Stimulated activated effector memory CD8-positive, alpha-beta T cell treated with anti-CD3 and anti-CD28 coated beads, Interleukin-12 subunit alpha, Interleukin-12 subunit beta, amount 100 ng/mL, for 72 hours (primary cell): ENCODE data around the gene WDR35.
A peak's percentile ranks its signal among the peaks of the same experiment; 100 is the strongest.

ENCODE experiments used
- ATAC-seq: fragments of 150-1000 bp; cut with Tn5 transposase; 2 replicates; pipeline ENCODE4 v1.10.0; 2021
- DNase-seq, 2 donors: peaks; one replicate each; pipeline ENCODE4 v3.0.0; 2021 to 2022; ENCODE audit warnings: low spot score in 2 of 2
- H3K27ac Mint-ChIP-seq: one replicate; pipeline ENCODE4 v1.8.0; 2022; ENCODE audit warnings: mild to moderate bottlenecking, mixed read lengths
- H3K36me3 Mint-ChIP-seq: one replicate; pipeline ENCODE4 v1.8.0; 2022; ENCODE audit warnings: mild to moderate bottlenecking, mixed read lengths
- H3K4me1 Mint-ChIP-seq: one replicate; pipeline ENCODE4 v1.8.0; 2022; ENCODE audit warnings: mixed read lengths
- H3K4me3 Mint-ChIP-seq: one replicate; pipeline ENCODE4 v1.8.0; 2022; ENCODE audit warnings: mild to moderate bottlenecking, mixed read lengths
- H3K9me3 Mint-ChIP-seq: one replicate; pipeline ENCODE4 v1.8.0; 2022; ENCODE audit warnings: mixed read lengths

Gene WDR35

DNA sequence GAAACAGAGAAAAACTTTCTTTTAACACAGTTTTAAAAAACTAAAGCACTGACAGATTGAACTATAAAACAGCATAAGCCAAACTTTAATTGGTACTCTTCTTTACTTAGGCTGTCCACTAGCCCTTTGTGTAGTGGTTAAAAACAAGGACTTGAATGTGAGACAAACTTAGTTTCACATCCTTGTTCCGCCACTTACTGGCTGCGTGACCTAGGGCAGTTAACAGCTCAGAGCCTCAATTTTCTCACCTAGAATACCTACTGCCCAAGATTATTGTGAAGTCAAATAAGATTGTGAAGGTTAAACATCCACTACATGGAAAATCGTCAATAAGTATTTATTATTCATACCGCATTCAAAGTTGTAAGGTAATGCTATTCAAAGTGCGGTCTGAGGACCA is 2.0 kb downstream of the WDR35 start:
- Mint-ChIP-seq H3K9me3 (no peaks in the 10 kb centered on the region), H3K4me1 (peaks cover 34% of the 10 kb centered on the region), H3K27ac (no peak overlapping the region), H3K4me3 (peak overlapping the region; percentile 86), H3K36me3 (peaks cover 20% of the 10 kb centered on the region)
- no peak for ATAC-seq
- DNase-seq = no peak

- DNase-seq = no peak
- H3K36me3 Mint-ChIP-seq = peaks cover 31% of the 10 kb centered on the region
- no peak for ATAC-seq
- H3K4me3 Mint-ChIP-seq = no peak overlapping the region
- peaks cover 10% of the 10 kb centered on the region for H3K4me1 Mint-ChIP-seq
- H3K9me3 Mint-ChIP-seq = no peaks in the 10 kb centered on the region
- no peak overlapping the region for H3K27ac Mint-ChIP-seq
Measured at GRCh38 chr2:19982268-19982667, 7.6 kb downstream of the WDR35 start.

- Mint-ChIP-seq H3K9me3 (no peaks in the 10 kb centered on the region), H3K27ac (no peak overlapping the region), H3K4me3 (no peak overlapping the region), H3K4me1 (no peaks in the 10 kb centered on the region), H3K36me3 (peaks cover 25% of the 10 kb centered on the region)
- ATAC-seq (no peak), DNase-seq (no peak)
Measured at GRCh38 chr2:19979932-19980331, 10.0 kb downstream of the WDR35 start.

DNA sequence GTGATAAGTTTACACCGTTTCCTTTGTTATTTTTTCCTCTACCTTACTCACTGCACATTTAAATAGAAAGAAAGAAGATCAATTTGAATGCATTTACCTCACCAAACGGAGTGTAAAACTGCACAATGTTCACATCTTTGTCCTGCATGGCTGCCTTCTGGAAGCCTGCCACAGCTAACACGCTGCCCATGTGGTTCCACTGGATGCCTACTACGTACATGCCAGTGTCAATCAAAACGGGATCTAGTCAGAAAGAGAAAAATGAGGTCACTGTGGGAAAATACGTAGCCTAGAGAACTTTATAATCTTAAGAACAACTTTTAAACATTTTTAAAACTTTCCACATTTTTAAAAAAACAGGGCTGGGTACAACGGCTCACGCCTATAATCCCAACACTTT is 16.4 kb downstream of the WDR35 start:
- no peaks in the 10 kb centered on the region for H3K4me1 Mint-ChIP-seq
- H3K27ac Mint-ChIP-seq = no peak overlapping the region
- H3K4me3 Mint-ChIP-seq = no peak overlapping the region
- no peak for DNase-seq
- no peak for ATAC-seq
- peaks cover 15% of the 10 kb centered on the region for H3K36me3 Mint-ChIP-seq
- H3K9me3 Mint-ChIP-seq = no peaks in the 10 kb centered on the region

- Mint-ChIP-seq H3K36me3 (peaks cover 19% of the 10 kb centered on the region), H3K4me1 (no peaks in the 10 kb centered on the region), H3K4me3 (no peak overlapping the region), H3K9me3 (no peaks in the 10 kb centered on the region), H3K27ac (peak overlapping the region; percentile 23)
- no peak for DNase-seq
- peak; percentile 47 for ATAC-seq
Measured at GRCh38 chr2:19971691-19972090, 18.2 kb downstream of the WDR35 start.

GRCh38 chr2:19963386-19963785 is 26.5 kb downstream of the WDR35 start:
- Mint-ChIP-seq H3K27ac (no peak overlapping the region), H3K4me3 (no peak overlapping the region), H3K9me3 (no peaks in the 10 kb centered on the region), H3K4me1 (no peaks in the 10 kb centered on the region), H3K36me3 (peaks cover 16% of the 10 kb centered on the region)
- ATAC-seq (no peak), DNase-seq (no peak)

DNA sequence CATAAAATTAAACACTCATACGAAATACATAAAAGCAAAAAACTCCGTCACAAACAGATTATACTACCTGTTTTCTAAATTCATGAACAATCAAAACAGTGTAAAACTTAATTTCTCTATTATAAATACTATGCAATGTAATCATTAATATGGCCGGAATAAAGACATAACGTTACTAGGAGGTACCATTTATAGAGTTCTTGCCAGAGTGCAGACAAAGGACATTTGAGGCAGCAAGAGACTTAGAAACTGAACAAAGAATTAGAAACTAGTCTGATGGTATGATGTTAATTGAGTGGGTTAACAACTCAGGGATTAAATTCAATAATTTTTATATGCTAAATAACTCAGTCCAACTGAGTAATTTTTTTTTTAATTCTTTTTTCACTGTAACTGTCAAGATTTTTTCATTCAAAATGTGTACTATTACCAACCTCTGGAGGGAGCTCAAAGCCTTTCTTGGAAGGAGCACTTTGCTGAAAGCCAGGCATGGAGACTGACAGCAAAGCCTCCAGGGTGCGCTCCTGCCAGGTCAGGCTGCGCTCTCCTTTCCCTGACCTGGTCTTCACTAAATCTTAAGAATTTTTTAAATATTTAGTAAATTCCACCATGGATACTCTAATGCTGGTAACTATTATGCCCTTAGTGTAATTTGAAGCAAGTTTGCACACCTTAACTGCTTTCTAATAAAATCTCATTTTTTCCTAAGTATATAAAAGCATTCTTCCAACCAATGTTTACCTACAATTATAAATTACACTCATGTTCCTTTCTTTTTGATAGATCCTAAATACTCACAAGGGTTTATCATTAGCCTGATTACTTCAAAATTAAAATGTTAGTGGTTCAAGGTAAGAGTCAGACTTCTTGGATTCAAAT is 34.1 kb downstream of the WDR35 start:
- no peak overlapping the region for H3K27ac Mint-ChIP-seq
- no peak overlapping the region for H3K4me3 Mint-ChIP-seq
- ATAC-seq (peak; percentile 61), DNase-seq (no peak)
- no peaks in the 10 kb centered on the region for H3K4me1 Mint-ChIP-seq
- no peaks in the 10 kb centered on the region for H3K9me3 Mint-ChIP-seq
- peaks cover 5% of the 10 kb centered on the region for H3K36me3 Mint-ChIP-seq

DNA sequence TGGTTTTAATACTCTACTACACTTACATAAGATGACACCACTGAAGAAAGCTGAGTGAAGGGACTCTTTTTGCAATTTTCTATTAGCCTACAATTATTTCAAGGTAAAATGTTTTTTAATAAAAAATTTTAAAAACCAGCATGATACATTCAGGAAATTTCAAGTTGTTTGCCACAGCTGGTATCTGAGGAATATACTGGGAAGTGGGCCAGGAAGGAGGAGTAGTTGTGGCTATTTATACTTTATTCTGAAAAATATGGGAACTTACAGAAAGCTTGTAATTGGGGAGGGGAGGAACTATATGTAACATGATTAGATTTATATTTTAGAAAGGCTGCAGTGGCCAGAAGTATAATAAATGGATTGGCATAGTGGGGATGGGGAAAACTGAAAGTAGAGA is 40.8 kb downstream of the WDR35 start:
- DNase-seq (no peak), ATAC-seq (no peak)
- Mint-ChIP-seq H3K4me3 (no peak overlapping the region), H3K36me3 (peaks cover 19% of the 10 kb centered on the region), H3K27ac (no peak overlapping the region), H3K9me3 (no peaks in the 10 kb centered on the region), H3K4me1 (no peaks in the 10 kb centered on the region)

- peaks cover 19% of the 10 kb centered on the region for H3K36me3 Mint-ChIP-seq
- DNase-seq (no peak), ATAC-seq (no peak)
- H3K4me3 Mint-ChIP-seq = no peak overlapping the region
- no peaks in the 10 kb centered on the region for H3K4me1 Mint-ChIP-seq
- no peak overlapping the region for H3K27ac Mint-ChIP-seq
- no peaks in the 10 kb centered on the region for H3K9me3 Mint-ChIP-seq
Measured at GRCh38 chr2:19947184-19947940, 42.5 kb downstream of the WDR35 start.

DNA sequence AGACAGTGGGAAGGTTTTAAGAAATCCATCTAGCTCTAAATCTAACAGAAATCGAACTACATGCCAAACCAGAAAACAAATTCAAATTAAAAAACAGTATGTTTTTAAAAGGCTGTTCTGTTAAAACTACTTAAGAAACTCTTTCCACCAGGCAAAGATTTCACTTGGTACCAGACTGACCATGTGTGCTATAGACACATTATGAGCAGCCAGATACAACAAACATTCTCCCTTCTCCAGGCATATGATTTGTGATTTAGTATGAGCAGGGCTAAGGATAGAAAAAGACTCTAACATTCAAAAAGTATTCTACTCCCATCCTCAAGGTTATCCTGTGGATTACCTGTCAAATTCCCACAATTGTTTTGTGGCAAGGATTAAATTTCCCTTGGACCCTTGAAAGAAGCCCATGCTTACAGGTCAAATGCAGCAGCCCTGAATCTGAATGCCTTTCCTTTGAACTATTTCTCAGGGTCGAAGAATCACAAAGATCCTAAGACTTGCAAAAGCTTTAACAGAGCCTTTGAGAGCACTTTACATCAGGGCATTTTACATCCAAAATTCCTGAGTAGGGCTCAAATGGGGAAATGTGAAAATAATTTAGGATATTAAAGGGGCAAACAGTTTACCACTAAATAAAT is 45.6 kb downstream of the WDR35 start:
- no peak overlapping the region for H3K27ac Mint-ChIP-seq
- no peak overlapping the region for H3K4me3 Mint-ChIP-seq
- no peaks in the 10 kb centered on the region for H3K9me3 Mint-ChIP-seq
- DNase-seq (no peak), ATAC-seq (no peak)
- H3K4me1 Mint-ChIP-seq = no peaks in the 10 kb centered on the region
- peaks cover 11% of the 10 kb centered on the region for H3K36me3 Mint-ChIP-seq

DNA sequence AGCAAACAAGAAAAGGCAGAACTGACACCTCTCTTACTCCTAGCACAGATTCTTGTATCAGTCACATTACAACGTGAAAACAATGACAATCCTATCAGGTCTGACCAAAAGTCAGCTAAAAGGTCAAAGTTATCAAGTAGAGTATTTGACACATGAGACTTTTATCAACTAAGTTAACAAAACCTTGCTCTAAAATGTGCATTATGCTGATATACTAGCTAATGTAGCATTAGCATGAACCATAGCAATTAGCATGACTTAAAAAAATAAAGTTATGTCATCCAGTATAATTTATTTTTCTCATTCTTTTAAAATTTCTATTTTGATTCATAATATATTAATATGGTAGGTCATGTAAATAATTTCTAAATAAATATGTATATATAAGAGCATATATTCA is 46.7 kb downstream of the WDR35 start:
- no peak overlapping the region for H3K27ac Mint-ChIP-seq
- no peak overlapping the region for H3K4me3 Mint-ChIP-seq
- DNase-seq = no peak
- ATAC-seq = no peak
- H3K9me3 Mint-ChIP-seq = no peaks in the 10 kb centered on the region
- peaks cover 15% of the 10 kb centered on the region for H3K36me3 Mint-ChIP-seq
- H3K4me1 Mint-ChIP-seq = no peaks in the 10 kb centered on the region

DNA sequence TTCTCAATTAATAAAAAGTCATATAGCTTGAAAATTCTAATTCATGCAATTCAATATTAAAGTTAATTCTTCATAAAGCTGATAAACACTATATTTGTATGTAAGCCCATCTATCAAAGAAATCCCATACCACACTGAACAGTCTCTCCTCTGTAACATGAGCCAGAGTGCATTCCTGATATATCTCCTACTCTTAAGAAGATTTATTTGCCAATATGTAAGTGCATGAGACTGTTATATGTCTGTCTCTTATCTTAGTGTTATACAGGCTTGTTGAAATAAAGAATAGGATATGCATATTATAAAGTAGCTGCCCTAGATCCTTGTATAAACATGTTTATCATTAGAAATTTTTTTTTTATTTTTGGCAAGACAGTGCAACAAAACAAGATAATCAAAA is 47.7 kb downstream of the WDR35 start:
- ATAC-seq (no peak), DNase-seq (no peak)
- no peaks in the 10 kb centered on the region for H3K4me1 Mint-ChIP-seq
- H3K27ac Mint-ChIP-seq = no peak overlapping the region
- H3K4me3 Mint-ChIP-seq = no peak overlapping the region
- peaks cover 25% of the 10 kb centered on the region for H3K36me3 Mint-ChIP-seq
- H3K9me3 Mint-ChIP-seq = no peaks in the 10 kb centered on the region

- Mint-ChIP-seq H3K27ac (no peak overlapping the region), H3K9me3 (no peaks in the 10 kb centered on the region), H3K4me3 (no peak overlapping the region), H3K36me3 (peaks cover 53% of the 10 kb centered on the region), H3K4me1 (no peaks in the 10 kb centered on the region)
- no peak for DNase-seq
- no peak for ATAC-seq
Measured at GRCh38 chr2:19937004-19937403, 52.9 kb downstream of the WDR35 start.

- DNase-seq = no peak
- H3K9me3 Mint-ChIP-seq = no peaks in the 10 kb centered on the region
- H3K4me1 Mint-ChIP-seq = no peaks in the 10 kb centered on the region
- no peak overlapping the region for H3K27ac Mint-ChIP-seq
- H3K36me3 Mint-ChIP-seq = peaks cover 56% of the 10 kb centered on the region
- H3K4me3 Mint-ChIP-seq = no peak overlapping the region
- ATAC-seq = no peak
Measured at GRCh38 chr2:19936203-19936602, 53.7 kb downstream of the WDR35 start.

DNA sequence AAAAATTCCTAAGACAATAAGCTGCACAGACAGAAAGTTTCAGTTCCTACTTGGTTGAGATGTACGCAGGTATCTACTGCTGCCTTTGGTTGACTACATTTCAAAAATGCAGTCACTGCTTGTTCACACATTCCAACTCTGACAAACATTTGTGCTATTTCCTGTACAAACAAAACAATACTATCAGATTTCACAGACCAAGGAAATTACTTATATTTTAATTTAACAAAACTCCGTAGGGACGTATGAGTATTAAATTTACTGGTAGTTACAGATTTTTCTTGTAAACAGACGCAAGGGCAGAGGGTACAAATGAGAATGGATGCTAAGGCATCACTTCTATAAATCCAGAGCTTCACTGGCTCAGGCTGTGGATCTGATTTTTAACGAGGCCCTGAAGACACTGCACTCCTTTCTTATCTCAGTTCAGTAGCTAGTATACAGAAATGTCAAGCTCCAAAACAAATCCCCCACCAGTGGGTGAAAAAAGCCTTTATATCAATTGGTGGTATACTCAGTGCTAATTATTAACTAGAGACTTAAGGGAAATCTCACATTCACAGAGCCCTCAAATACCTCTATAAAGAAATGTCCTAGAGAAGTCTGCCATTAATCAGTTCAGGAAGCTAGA is 56.4 kb downstream of the WDR35 start:
- H3K36me3 Mint-ChIP-seq = peaks cover 73% of the 10 kb centered on the region
- H3K9me3 Mint-ChIP-seq = peaks cover 2% of the 10 kb centered on the region
- DNase-seq = no peak
- no peak overlapping the region for H3K27ac Mint-ChIP-seq
- no peak for ATAC-seq
- no peaks in the 10 kb centered on the region for H3K4me1 Mint-ChIP-seq
- H3K4me3 Mint-ChIP-seq = no peak overlapping the region
